GM12873 (cell line): ENCODE results near the gene EID1.

Experiments
- TF ChIP-seq, protein P1 (sequence below): IDR thresholded peaks from 2 replicates; pipeline ENCODE4 v1.5.1; 2012; ENCODE audit warnings: low read depth, mild to moderate bottlenecking, moderate library complexity, low read length, control low read depth; ENCODE audit not compliant: insufficient read depth; ENCODE audit errors: missing control alignments

Gene EID1

GRCh38 chr15:48898032-48898431 lies 20.1 kb downstream of the EID1 start:
- TF ChIP-seq, protein P1, sequence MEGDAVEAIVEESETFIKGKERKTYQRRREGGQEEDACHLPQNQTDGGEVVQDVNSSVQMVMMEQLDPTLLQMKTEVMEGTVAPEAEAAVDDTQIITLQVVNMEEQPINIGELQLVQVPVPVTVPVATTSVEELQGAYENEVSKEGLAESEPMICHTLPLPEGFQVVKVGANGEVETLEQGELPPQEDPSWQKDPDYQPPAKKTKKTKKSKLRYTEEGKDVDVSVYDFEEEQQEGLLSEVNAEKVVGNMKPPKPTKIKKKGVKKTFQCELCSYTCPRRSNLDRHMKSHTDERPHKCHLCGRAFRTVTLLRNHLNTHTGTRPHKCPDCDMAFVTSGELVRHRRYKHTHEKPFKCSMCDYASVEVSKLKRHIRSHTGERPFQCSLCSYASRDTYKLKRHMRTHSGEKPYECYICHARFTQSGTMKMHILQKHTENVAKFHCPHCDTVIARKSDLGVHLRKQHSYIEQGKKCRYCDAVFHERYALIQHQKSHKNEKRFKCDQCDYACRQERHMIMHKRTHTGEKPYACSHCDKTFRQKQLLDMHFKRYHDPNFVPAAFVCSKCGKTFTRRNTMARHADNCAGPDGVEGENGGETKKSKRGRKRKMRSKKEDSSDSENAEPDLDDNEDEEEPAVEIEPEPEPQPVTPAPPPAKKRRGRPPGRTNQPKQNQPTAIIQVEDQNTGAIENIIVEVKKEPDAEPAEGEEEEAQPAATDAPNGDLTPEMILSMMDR: no peak

GRCh38 chr15:48898446-48898845 lies 20.5 kb downstream of the EID1 start:
- TF ChIP-seq, protein P1: no peak

- TF ChIP-seq, protein P1: no peak
These were observed 21.9 kb downstream of the EID1 start for GRCh38 chr15:48899793-48900192.

GRCh38 chr15:48904758-48905157 lies 26.8 kb downstream of the EID1 start:
- TF ChIP-seq, protein P1: no peak

- TF ChIP-seq, protein P1: no peak
These were observed 27.3 kb downstream of the EID1 start for GRCh38 chr15:48905216-48905615.

- TF ChIP-seq, protein P1: no peak
These were observed 27.9 kb downstream of the EID1 start for GRCh38 chr15:48905847-48906246.

- TF ChIP-seq, protein P1: no peak
These were observed 35.2 kb downstream of the EID1 start for GRCh38 chr15:48913141-48913540.
